Spleen (tissue), 11 donors: ENCODE measurements around the gene ATP9A. TPM values are rescaled to one million over a fixed set of nuclear protein-coding genes. Genes with fewer than 3 reads are reported as not detected.

Experiments used
- DNase-seq: peaks from one replicate; pipeline ENCODE4 v3.0.0-alpha.2; 2020
- H3K27ac ChIP-seq, 8 donors: fragments of 200-600 bp; sonication (generic) in 7 of 8; 1 replicate in 4 of 8; 2 replicates in 4 of 8; pipeline versions ENCODE4 v1.5.0 to v1.8.0; 2016 to 2021; ENCODE audit warnings: inconsistent platforms in 4 of 8, mild to moderate bottlenecking in 4 of 8, moderate library complexity in 1 of 8
- H3K27me3 ChIP-seq, 7 donors: fragments of 200-600 bp; sonication (generic) in 6 of 7; replicated peaks in 1 of 7; 1 replicate in 4 of 7; 2 replicates in 3 of 7; pipeline versions ENCODE4 v1.5.0 to v1.8.0; 2016 to 2021; ENCODE audit warnings: inconsistent platforms in 3 of 7, mild to moderate bottlenecking in 1 of 7
- H3K36me3 ChIP-seq, 6 donors: fragments of 200-600 bp; sonication (generic) in 5 of 6; 1 replicate in 4 of 6; 2 replicates in 2 of 6; pipeline versions ENCODE4 v1.5.0 to v1.8.0; 2016 to 2021; ENCODE audit warnings: inconsistent platforms in 2 of 6
- H3K4me1 ChIP-seq, 6 donors: fragments of 200-600 bp; sonication (generic) in 5 of 6; 1 replicate in 3 of 6; 2 replicates in 3 of 6; pipeline versions ENCODE4 v1.5.0 to v1.8.0; 2016 to 2021; ENCODE audit warnings: inconsistent platforms in 3 of 6
- H3K4me3 ChIP-seq, 8 donors: fragments of 200-600 bp; sonication (generic) in 7 of 8; 1 replicate in 4 of 8; 2 replicates in 4 of 8; pipeline versions ENCODE4 v1.5.0 to v1.8.0; 2016 to 2021; ENCODE audit warnings: inconsistent platforms in 4 of 8, mild to moderate bottlenecking in 4 of 8, moderate library complexity in 2 of 8
- H3K9me3 ChIP-seq, 8 donors: fragments of 200-600 bp; sonication (generic) in 7 of 8; 1 replicate in 4 of 8; 2 replicates in 4 of 8; pipeline versions ENCODE4 v1.5.0 to v1.8.0; 2016 to 2021; ENCODE audit warnings: inconsistent platforms in 4 of 8
- POLR2A ChIP-seq, 3 donors: fragments of 450-650 bp; IDR thresholded peaks; one replicate each; pipeline ENCODE4 v1.5.1; 2017; ENCODE audit warnings: antibody characterized with exemption in 3 of 3, mild to moderate bottlenecking in 1 of 3
- POLR2AphosphoS5 ChIP-seq, 3 donors: sonication (generic); formaldehyde crosslinking; IDR thresholded peaks; one replicate each; pipeline ENCODE4 v1.5.1; 2017; ENCODE audit warnings: antibody characterized with exemption in 3 of 3
- WGBS, 5 donors: extraction: QIAGEN DNeasy Blood & Tissue Kit in 3 of 5; methylation state at CpG; one replicate each; pipeline versions ENCODE4 v1.1.5 to v1.1.7; 2013 to 2018; 5-methylcytosine and 5-hydroxymethylcytosine counted together
- intact Hi-C: fragments of 100-400 bp; cut with DNase I; formaldehyde crosslinking; loops from one replicate; pipeline ENCODE4 v1.15.0; 2023; ENCODE audit warnings: low total_unique reads
- polyA plus RNA-seq, 3 donors: library from polyadenylated mRNA; stranded (reverse); fragments of 200-250 nt; gene quantifications; one replicate each; pipeline ENCODE4 v1.2.1, GENCODE V29; 2013
- total RNA-seq, 7 donors: library from RNA; depleted of rRNA in 3 of 7; stranded (reverse); fragments of >200 nt in 3 of 7; fragmentation: NEBNext Ultra II Directional in 4 of 7; extraction: Animal tissue kit (Norgen Biotek cat#: 25700) in 4 of 7; gene quantifications; one replicate each; pipeline versions ENCODE4 v1.1.0 to v1.2.1, GENCODE V29; 2016 to 2021
- TF ChIP-seq, protein P1 (sequence below), 11 experiments: fragments of 200-600 bp in 7 of 11; fragments of 450-650 bp in 4 of 11; sonication (generic) in 4 of 11; IDR thresholded peaks in 8 of 11; conservative IDR thresholded peaks in 3 of 11; 1 replicate in 7 of 11; 2 replicates in 4 of 11; pipeline versions ENCODE4 v1.4.0 to v1.8.0; 2016 to 2021; ENCODE audit warnings: antibody characterized with exemption in 11 of 11, inconsistent platforms in 4 of 11, mild to moderate bottlenecking in 1 of 11
- donor health status: healthy with polysubstance abuse.
- donor health status: DM: no; HTN: no; CAD: no; lungs with moderate emphysema.
- donor health status: DM: no; HTN: no; CAD: no.
- donor health status: Bipolar disorder and iron deficiency.
- donor health status: healthy.
- donor health status: DM: no; HTN: no; CAD: no.
- donor health status: DM: yes; HTN: yes; CAD: no.

Gene ATP9A
- total and polyA plus RNA-seq, 10 donors: 0.37 to 11.5 (median 7.6) TPM

DNA sequence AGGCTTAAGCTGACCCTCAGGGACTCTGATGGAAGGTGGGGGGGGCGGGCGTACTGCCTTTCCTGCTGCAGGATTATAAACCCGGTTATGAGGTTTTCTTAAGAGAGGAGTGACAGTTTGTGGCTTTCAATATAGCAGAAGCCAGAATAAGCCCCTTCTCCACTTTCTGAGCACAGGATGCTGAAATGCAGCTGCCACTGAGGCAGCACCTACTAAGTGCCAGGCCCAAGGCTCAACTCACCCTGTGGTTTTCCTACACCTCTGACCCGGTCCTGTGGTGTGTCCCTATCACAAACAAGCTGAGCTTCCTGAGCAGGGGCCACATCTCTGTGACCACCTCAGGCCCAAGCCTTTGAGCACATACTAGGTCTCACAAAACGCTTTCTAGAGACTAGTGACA, 166.1 kb downstream of the ATP9A start:
- Histone ChIP-seq H3K9me3 (no peaks in the 10 kb centered on the region), H3K36me3 (peaks cover 0 to 41% (median 0%) of the 10 kb centered on the region in 6 donors), H3K27me3 (peaks cover 0 to 16% (median 0%) of the 10 kb centered on the region in 7 donors), H3K4me3 (no peak overlapping the region), H3K27ac (no peak overlapping the region), H3K4me1 (no peaks in the 10 kb centered on the region)
- WGBS, 5 donors: 74 to 84% (median 81%) methylated on average over 5 of the region's 5 CpGs
- intact Hi-C loops: no loop called here
- TF ChIP-seq POLR2A (IDR thresholded peaks at IDR 0.05) (no peak), POLR2AphosphoS5 (IDR thresholded peaks at IDR 0.05) (no peak)
- TF ChIP-seq, protein P1, sequence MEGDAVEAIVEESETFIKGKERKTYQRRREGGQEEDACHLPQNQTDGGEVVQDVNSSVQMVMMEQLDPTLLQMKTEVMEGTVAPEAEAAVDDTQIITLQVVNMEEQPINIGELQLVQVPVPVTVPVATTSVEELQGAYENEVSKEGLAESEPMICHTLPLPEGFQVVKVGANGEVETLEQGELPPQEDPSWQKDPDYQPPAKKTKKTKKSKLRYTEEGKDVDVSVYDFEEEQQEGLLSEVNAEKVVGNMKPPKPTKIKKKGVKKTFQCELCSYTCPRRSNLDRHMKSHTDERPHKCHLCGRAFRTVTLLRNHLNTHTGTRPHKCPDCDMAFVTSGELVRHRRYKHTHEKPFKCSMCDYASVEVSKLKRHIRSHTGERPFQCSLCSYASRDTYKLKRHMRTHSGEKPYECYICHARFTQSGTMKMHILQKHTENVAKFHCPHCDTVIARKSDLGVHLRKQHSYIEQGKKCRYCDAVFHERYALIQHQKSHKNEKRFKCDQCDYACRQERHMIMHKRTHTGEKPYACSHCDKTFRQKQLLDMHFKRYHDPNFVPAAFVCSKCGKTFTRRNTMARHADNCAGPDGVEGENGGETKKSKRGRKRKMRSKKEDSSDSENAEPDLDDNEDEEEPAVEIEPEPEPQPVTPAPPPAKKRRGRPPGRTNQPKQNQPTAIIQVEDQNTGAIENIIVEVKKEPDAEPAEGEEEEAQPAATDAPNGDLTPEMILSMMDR (IDR thresholded peaks at IDR 0.05 in 8 of 11, conservative IDR thresholded peaks at IDR 0.05 in 3 of 11): no peak
- DNase-seq: no peak

DNA sequence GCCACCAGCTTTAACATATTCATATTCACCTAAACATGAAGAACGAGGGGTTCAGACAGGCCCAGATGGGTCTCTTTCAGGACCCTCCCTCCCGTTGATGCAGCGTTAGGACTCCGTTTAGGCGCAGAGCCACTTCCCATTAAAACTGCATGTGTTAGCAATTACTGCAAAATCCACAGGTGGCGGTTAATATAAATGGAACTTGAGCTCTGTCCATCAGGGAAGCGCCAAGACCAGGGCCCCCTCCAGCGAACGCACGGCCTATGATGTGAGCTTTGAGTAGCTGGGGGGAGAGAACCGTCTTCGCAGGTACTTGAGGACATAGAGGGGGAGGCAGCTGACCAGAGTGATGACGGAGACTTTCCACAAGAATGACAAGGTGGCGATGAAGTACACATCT, 167.2 kb downstream of the ATP9A start:
- Histone ChIP-seq H3K9me3 (no peaks in the 10 kb centered on the region), H3K4me1 (peaks cover 0 to 2% (median 0%) of the 10 kb centered on the region in 6 donors), H3K36me3 (peaks cover 0 to 41% (median 0%) of the 10 kb centered on the region in 6 donors), H3K27ac (no peak overlapping the region), H3K4me3 (no peak overlapping the region), H3K27me3 (peaks cover 0 to 11% (median 0%) of the 10 kb centered on the region in 7 donors)
- intact Hi-C loops: no loop called here
- DNase-seq: no peak
- TF ChIP-seq POLR2A (IDR thresholded peaks at IDR 0.05): no peak
- TF ChIP-seq, protein P1 (IDR thresholded peaks at IDR 0.05 in 8 of 11, conservative IDR thresholded peaks at IDR 0.05 in 3 of 11): no peak
- TF ChIP-seq POLR2AphosphoS5 (IDR thresholded peaks at IDR 0.05): no peak
- 90 to 94% (median 92%) methylated on average over 14 of the region's 14 CpGs for WGBS, 5 donors

DNA sequence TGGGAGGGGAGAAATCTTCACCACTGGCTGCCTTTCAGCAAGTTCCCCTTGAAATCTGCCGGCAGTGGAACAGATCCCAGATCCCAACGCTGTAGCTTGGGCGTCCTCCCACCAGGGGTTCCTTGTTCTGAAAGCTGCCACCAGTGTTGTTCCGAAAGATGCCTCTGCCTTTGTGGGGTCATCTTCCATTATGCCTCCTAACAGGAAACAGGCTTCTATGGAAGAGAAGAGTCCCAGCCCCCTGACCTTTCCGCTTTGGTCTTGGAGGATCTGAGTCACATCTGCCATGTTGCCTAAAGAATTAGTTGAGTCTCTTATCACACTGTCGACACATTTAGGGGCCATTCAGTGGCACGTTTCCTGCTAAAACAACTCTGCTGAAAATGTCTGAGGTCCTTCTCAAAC, 168.2 kb downstream of the ATP9A start:
- no peak for DNase-seq
- 79 to 86% (median 82%) methylated on average over 7 of the region's 7 CpGs for WGBS, 5 donors
- intact Hi-C loops: no loop called here
- no peak overlapping the region for H3K27ac ChIP-seq
- no peak overlapping the region for H3K4me3 ChIP-seq
- H3K36me3 ChIP-seq: peaks cover 0 to 41% (median 0%) of the 10 kb centered on the region in 6 donors
- H3K4me1 ChIP-seq: peaks cover 4 to 11% (median 7%) of the 10 kb centered on the region in 6 donors
- TF ChIP-seq POLR2AphosphoS5 (IDR thresholded peaks at IDR 0.05): no peak
- TF ChIP-seq, protein P1 (IDR thresholded peaks at IDR 0.05 in 8 of 11, conservative IDR thresholded peaks at IDR 0.05 in 3 of 11): no peak
- no peak for TF ChIP-seq POLR2A (IDR thresholded peaks at IDR 0.05)
- H3K9me3 ChIP-seq: no peaks in the 10 kb centered on the region
- peaks cover 0 to 11% (median 0%) of the 10 kb centered on the region in 7 donors for H3K27me3 ChIP-seq

DNA sequence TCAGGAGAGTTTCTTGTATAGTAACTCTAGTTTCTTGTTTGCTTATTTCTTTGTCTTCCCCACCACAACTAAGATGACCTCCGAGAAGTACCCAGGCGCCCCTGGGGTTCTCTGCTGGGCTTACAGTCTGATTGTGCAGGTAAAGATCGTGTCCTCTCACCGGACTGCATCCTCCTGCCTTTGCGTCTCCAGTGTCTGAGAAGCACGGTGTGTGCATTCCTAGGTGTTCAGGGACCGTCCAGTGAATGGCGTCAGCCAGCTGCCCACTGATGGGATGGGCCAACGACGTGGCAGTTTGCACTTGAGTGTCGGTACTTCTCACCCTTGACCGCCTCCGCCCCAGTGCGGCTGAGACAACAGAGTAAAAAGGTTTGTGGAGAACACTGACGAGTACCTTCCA, 169.6 kb downstream of the ATP9A start:
- no peak overlapping the region for H3K27ac ChIP-seq
- no peaks in the 10 kb centered on the region for H3K9me3 ChIP-seq
- no peak overlapping the region for H3K4me3 ChIP-seq
- intact Hi-C loops: loop anchor here (10.0 kb wide), 1 partner anchor 604 kb away; no protein-coding TSS in a partner anchor
- WGBS, 5 donors: 90 to 93% (median 91%) methylated on average over 15 of the region's 15 CpGs
- DNase-seq: no peak
- peaks cover 0 to 28% (median 0%) of the 10 kb centered on the region in 6 donors for H3K36me3 ChIP-seq
- no peak for TF ChIP-seq POLR2A (IDR thresholded peaks at IDR 0.05)
- no peak for TF ChIP-seq POLR2AphosphoS5 (IDR thresholded peaks at IDR 0.05)
- TF ChIP-seq, protein P1 (IDR thresholded peaks at IDR 0.05 in 8 of 11, conservative IDR thresholded peaks at IDR 0.05 in 3 of 11): no peak
- H3K27me3 ChIP-seq: peaks cover 0 to 5% (median 0%) of the 10 kb centered on the region in 7 donors
- H3K4me1 ChIP-seq: peaks cover 6 to 25% (median 15%) of the 10 kb centered on the region in 6 donors
